OCI-LY3 (cell line): Measurements from ENCODE around the gene CARD19.

ENCODE experiments used
- CTCF ChIP-seq: fragments of 200-600, 300-600 bp; sonication (generic); IDR thresholded peaks from 2 replicates; pipeline ENCODE4 v1.5.1; 2014; ENCODE audit warnings: antibody characterized with exemption, low read length, low read depth
- EZH2phosphoT487 ChIP-seq: fragments of 200-600 bp; shearing (Covaris generic); IDR thresholded peaks from 2 replicates; pipeline ENCODE4 v1.6.1; 2018; ENCODE audit warnings: antibody characterized with exemption, mixed run types, low read depth

- no peak for TF ChIP-seq CTCF
- TF ChIP-seq EZH2phosphoT487 = no peak
These were observed 38.9 kb downstream of the CARD19 start for GRCh38 chr9:93134740-93135444.
